GM18909 (cell line): ENCODE measurements around the gene KBTBD4.
A peak's percentile ranks its signal among the peaks of the same experiment; 100 is the strongest.

ENCODE experiments used
- ATAC-seq: cut with Tn5 transposase; IDR thresholded peaks from one replicate; pipeline ENCODE4 v1.9.1; 2021; ENCODE audit warnings: mild to moderate bottlenecking; ENCODE audit not compliant: unreplicated experiment, poor library complexity

Gene KBTBD4

DNA sequence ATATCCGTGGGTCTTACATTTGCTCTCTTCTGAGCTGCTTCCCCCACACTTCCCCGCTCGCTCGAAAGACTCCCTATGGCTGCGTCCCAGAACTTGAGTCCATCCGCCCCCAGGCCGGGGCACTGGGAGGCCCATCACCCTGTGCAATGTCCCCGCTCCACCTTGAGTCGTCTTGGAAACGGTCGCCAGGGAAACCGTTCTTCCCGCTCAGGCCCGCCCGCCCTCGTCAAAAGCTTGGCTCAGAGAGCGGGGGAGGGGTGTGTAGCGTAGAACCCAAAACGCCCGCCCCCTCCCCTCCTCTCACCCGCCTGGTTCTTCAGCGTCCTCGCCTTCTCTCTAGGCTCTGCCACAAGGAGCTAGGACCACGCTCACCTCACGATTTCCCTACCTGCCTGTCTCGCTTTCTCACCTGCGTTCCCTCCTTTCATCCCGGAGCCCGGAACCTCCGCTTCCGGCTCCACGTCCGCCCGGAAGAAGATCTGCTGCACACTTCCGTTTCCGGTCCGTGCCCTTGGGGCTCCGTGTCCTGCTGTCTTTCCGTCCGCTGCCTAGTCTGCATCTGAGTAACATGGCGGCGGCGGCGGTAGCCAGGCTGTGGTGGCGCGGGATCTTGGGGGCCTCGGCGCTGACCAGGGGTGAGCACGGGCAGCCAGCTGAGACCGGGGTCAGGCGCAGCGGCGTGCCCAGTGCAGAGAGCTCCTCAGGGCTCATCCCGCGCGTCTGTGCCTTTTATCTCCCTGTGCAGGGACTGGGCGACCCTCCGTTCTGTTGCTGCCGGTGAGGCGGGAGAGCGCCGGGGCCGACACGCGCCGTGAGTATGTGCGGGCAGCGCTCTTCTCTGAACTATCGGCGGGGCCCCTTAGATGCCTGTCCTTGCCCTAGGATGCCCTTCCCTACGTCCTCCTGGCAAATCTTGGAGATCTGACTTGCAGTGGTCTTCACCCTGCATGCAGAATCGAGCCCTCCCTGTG, at the start of gene KBTBD4, which contains the start of gene NDUFS3:
Gene KBTBD4, minus strand, starts transcription at position 447 of the 971 bp plus-strand sequence. Its CDS starts 19 bp downstream, at position 428.
Gene NDUFS3, plus strand, starts transcription at position 551 of the 971 bp plus-strand sequence. Its CDS starts 18 bp downstream, at position 569.
- ATAC-seq, result peak; percentile 93

DNA sequence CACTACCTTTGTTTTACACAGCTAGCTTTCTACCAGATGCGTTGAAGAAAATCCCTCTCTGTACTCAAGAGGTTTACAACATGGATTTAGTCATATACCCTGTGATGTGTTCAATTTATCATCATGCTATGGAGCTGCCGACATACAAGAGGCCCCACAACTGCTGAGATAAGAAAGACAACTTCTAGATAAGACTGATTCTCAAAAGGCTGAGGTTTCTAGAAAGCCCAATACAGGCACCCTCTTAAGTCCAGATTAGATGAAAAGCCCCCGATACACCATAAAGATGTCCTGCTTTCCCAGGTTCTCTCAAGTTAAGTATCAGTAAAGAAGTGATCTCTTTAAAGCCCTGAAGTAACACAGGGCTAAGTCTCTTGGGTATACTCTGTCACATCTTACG, 49.3 kb upstream of the KBTBD4 start:
- ATAC-seq, result no peak

DNA sequence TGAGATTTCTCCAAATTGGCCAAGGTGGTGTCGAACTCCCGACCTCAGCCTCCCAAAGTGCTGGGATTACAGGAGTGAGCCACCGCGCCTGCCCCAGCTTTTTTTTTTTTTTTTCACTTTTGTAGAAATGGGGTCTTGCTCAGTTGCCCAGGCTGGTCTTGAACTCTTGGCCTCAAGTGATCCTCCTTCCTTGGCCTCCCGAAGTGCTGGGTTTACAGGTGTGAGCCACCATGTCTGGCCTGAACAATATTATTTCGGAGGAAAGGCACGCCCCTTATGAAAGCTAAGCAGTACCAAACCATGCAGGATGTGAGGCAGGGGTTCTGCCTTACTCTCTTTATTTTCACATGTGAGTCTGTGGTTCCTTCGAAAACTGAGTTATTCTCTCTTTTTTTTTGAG, 47.5 kb upstream of the KBTBD4 start:
- ATAC-seq, result no peak

DNA sequence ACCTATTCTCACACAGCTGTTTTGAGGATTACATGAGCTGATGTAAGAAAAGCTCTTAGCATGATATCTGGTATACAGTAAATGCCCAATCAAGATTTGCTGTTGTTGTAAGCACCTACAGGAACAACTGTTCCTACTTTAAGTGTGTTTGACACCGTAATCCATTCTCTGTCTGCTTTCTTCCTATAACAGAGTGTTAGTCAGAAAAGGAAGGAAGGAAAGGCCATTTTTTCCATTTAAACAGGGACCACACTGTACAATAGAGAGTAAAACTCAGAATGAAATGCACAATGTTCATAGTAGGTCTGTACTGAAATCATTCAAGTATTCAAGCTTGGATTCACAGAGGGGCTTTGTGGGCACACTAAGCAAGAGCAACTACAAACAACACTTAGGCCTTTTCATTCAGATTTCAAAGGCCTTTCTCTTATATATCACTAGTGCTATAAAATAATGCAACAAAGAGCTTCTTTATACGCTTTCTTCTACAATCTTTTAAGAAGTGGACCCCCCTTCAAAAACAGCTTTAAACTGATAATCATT, 42.1 kb upstream of the KBTBD4 start:
- ATAC-seq, result no peak

DNA sequence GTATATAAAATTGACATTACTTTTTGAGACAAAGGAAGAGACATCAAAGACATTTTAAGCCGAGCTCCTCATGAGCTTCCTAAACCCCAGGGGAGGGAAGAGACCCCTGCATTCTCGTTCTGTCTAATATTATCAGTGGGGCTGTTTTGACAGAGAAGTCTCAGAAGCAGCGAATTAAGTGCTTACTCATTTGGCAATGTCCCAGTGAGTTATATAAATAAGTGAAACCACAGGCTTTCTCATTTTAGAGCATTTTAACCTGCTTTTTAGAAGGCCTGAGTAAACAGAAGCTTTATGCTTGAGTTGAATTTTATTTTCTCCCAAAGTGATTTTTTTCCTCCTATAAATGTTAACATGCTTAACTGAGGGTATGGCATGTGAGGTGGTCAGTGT, 38.6 kb upstream of the KBTBD4 start:
- no peak for ATAC-seq

DNA sequence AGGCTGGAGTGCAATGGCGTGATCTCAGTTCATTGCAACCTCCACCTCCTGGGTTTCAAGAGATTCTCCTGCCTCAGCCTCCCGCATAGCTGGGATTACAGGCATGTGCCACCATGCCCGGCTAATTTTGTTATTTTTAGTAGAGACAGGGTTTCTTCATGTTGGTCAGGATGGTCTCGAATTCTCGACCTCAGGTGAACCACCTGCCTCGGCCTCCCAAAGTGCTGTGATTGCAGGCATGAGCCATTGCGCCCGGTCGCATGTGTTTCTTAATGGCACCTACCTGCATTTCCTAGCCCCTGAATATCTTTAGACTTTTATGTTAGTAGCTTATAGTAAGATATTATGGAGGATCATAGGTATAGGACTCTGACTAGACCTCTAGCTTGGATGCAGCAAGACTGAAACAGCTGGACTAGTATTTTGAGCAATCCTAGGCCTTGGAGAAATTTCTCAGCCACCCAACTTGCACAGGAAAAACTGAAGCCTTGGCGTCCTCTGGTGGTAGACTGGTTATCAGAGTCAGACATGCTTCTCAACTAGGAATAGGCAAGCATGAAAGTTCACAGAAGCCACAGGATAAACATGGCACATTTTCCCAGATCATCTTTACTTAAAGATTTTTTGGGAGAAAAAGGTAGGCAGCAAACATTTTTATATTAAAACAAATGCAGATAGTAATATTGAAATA, 38.1 kb upstream of the KBTBD4 start:
- no peak for ATAC-seq

DNA sequence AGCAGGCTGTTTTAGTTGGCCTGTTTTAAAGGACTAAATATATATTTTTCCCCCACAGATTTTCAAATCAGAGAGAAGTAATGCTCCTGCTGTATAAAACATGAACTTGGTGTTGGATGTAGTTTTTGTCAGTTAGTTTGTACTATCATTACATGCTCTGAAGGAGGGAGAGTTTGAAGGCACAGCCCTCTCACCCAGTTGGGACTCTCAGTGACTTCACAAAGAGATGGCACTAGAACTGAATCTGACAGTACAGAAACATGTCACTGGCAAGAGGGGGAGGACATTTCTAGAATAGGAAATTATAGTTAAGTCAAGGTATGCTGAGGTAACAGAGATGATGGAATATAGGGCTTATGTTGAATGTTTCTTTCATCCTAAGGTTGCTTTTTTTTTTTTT, 36.5 kb upstream of the KBTBD4 start:
- no peak for ATAC-seq

DNA sequence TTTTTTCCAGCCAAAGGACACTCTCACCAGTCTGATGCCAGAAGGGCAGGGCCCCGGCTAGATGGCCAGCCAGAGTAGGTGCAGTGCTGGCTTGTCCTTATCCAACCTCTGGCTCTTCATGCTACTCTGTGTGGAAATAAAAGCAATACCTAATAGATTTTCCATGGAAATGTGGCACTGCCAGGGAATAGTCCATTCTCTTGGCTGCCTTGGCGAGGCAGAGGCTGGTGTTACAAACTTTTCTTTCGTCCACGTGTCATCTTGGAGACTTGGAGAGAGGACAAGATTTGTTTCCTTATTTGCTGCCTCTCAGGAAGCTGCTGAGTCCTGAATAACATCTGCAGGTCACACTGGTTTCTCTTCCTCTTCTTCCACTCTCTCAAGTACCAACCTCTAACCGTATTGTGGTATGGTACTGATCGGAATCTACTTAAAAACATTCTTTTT, 32.6 kb upstream of the KBTBD4 start:
- ATAC-seq, result peak; percentile 83

DNA sequence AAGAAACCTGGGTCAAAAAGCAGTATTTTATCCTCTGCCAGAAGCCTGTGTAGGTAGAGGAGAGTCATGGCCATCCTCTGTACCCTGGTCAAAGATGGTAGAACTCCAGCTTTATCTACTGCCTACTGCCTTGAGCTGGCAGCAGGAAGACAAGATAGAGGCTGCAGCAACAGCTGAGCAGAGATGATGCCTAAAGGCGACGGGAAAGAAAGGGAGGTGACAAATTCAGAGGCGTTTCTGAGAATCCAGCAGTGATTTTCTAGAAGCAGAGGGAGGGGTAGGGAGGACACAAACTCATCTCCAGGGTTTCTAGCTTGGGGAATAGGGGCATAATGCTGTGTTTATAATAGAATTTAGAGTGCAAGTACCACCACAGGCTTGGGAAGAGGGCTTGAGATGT, 30.9 kb upstream of the KBTBD4 start:
- no peak for ATAC-seq

DNA sequence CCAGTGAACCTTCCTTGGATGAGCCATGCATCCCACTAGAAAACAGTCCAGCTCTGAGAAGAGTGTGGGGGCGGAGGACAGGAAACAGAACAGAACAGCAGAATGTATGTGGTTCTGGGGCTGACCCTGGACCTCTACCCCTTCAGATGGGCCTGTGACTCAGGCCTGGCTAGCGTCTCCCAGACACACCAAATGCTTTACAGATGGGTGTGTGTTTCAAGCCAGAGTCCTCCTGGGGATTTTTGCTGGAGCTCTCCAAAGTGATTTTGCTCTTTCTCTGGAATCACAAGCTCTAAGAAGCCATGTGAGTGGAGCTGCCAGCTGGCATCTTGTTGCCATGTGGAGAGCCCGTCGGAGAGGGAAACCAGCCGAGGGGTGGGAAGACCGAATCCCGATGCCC, 28.6 kb upstream of the KBTBD4 start:
- no peak for ATAC-seq

DNA sequence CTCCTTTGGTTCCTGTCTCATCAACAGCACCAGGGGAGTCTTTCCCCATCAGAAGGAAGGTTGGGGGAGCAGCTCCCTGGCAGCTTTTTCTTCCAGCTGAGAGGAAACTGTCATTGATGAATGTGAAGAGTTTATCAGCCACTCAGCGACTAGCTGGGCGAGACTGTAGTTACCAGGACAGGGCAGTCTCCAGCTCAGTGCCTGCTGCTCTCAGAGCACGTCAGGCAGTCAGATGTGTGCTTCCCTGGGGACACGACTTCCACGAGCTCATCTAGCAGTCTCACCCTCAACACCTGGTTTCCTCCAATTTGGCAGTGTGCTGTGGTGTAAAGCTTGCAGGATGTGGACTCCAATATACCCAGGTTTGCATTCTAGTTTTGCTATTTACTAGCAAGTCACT, 28.0 kb upstream of the KBTBD4 start:
- no peak for ATAC-seq

DNA sequence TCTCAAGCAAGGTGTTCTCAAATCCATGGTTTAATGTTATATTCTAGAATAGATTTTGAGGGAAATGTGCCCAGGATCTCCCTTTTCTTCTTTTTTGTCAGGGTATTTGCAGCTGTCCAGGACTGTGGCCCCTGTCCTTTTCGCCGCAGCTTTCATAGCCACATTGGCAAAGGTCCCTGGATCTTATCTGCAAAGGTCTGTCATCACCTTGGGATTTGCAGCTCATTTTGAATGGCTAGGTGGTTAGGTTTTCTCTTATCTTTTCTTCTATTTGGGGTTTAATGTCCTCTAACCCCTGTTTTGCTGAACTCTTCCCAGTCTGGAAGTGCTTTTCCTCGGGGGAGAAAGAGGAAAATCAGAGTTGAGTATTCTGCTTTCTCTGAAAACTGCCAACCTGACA, 27.2 kb upstream of the KBTBD4 start:
- no peak for ATAC-seq

DNA sequence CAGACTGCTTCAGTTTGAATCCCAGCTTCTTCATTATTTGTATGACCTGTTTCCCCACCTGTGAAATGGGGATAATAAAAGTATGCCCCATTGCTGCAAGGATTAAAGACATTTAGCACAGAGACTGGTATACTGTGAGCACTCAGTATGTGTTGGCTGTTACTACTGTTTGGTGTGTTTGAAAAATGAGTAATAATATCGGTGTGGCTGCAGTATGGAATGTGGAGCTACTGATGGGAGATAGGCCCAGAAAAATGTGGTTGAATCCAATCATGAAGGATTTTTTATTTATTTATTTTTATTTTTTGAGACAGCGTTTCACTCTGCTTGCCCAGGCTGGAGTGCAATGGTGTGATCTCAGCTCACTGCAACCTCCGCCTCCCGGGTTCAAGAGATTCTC, 24.5 kb upstream of the KBTBD4 start:
- no peak for ATAC-seq

DNA sequence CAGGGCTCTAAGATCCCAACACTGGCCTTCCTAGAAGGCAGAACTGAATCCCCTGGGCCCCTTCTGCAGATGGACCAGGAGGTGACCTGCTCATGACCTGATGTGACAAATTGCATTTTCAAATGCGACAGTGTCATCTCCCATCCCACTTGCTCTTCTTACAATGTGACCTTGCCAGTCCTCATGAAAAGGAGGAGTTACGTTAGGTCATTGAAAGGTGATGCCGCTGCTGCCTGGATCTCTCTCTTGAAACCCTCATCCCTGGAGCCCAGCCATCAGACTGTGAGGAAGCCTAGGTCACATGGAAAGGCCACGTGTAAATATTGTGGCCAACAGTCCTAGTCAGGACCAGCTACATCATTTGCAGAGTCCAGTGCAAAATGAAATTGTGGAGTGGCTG, 21.1 kb upstream of the KBTBD4 start:
- ATAC-seq, result no peak

DNA sequence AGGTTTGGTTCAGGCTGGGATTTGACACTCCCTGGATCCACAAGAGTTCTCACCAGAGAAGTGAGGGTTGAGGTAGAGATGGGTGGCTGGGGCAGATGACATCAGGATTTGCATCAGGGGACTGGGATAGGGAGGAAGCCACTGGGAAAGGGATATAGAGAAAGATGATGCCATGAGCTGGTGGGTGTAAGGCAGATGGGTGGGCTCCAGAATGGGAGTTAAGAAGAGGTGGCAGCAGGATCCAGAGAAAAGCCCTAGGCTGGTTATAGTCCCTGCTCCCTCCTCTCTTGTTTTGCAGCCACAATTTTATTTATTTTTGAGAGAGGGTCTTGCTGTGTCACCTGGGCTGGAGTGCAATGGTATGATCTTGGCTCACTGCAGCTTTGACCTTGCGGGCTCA, 17.2 kb upstream of the KBTBD4 start:
- no peak for ATAC-seq

DNA sequence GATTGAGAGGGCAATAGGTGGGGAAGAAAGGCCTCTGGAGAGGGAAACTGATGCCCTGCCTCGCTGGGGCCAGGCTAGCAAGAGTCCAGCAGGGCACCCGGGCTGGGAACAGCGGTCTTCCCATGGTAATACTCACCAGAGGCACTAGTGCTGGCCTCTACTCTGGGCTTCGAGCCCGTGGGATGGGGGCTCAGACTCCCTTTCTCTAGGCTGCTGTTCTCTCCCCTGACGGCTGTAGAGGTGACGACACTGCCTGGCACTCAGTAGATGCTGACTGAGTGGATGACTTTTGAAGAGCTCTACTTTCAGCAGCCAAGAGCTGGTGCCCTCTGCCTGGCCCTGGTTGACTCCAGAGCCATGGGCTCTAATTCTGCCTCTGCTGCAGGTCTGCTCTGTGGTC, 16.3 kb upstream of the KBTBD4 start:
- ATAC-seq, result no peak

DNA sequence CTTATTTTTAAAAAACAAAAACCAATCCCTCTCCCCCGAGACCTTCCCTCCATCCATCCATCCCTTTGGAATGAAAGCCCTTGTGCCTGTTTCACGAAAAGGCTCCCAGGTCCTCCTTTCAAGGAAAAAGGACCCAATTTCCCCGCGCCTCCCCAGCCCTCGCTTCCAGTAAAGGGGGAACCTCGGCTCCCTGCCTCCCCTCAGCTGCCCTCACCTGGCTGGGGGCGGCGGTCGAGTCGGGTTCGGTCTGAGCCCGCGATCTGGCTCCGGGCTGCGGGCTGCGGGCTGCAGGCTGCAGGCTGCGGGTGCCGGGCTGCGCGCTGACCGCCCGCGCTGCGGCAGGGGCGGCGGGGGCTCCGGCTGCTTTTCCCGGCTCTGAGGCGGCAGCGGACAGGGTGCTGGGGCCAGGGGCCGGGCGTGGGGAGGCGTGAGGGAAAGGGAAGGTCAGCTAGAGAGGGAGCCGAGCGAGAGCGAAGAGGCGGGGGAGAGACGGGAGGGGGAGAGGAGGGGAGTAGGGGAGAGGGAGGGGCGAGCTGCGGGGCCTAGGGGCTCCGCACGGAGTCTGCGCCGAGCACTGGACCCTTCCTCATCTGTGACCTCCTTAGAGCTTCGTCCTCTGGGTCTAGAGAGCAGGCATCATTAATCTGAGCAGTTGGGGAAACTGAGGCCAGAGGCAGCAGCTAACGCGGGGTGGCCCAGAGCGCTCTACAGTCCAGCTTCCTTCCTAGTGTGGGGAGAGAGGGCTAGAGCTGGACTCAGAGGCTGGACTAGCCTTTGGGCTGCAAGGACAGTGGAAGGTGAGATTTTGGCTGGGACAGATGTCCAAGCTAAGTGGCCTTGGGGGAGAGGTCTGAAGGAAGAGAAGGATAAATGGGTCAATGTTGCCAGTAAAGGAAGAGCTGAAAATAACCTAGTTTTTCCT, 15.4 kb upstream of the KBTBD4 start, which contains the start of gene C1QTNF4:
Gene C1QTNF4, minus strand, starts transcription at position 478 of the 922 bp plus-strand sequence. CDS start 3,601 bp downstream, outside the sequence.
- ATAC-seq, result no peak

DNA sequence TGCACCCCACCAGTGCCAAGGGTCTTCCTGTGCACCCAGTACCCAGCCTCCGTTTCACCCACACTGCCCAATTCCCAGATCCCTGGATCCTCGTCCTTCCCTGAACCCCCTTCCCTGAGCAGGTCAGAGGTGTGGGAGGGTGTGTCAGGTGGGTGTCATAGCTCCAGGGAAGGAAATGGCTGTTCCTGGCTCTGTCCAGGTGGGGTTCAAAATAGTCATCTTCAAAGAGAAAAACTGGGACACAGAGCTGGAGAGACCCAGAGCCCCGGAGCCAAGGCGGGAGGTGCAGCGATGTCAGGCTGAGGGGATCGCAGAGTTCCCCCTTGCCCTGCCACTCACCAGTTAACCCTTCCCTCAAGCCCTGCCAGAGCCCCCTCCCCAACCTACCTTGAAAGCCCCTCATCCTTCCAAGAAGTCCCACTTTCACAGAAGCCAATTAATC, 14.7 kb upstream of the KBTBD4 start:
- no peak for ATAC-seq

DNA sequence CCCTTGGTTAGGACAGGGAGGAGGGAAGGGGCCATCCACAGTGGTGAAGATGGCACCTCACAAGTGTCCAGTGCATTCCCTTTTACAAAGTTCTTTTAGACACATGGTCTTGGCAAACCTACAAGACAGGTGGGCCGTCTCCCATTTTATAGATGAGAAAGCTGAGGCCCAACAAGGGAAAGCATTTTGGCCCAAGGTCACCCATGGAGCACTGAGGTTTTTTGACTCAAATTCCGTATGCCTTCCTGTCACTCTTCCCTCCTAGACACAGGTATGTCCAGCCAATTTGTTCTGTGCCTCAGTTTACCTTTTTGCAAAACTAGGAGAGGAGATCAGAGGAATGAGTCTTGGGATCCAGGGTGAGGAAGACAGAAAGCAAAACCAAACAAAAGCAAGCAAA, 14.2 kb upstream of the KBTBD4 start:
- no peak for ATAC-seq

DNA sequence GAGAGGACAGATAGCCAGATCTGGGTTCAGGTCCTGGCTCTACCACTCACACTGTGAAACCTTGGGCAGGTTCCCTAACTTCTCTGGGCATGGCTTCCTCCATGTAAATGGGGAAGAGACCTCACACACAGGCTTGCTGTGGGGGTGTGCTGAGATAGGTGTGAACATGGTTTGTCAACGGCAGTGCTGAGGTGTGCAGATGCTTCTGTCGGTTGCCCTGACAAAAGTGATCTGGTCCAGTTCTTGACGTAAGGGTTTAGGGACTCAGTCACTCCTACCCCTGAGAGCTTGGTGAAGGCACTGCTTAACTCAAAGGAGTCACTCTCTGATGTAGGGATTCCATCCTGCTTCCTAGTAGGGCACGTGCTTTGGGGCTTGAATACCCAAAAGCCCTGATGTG, 13.5 kb upstream of the KBTBD4 start:
- ATAC-seq, result no peak
